Testis (tissue), 2 donors: Measurements from ENCODE around the gene MTG2.

Experiments used
- POLR2A ChIP-seq: fragments of 450-650 bp; IDR thresholded peaks from one replicate; pipeline ENCODE4 v1.6.1; 2017; ENCODE audit warnings: antibody characterized with exemption, mild to moderate bottlenecking, moderate library complexity
- TF ChIP-seq, protein P1 (sequence below), 3 experiments: fragments of 450-650 bp in 2 of 3; fragments of 200-600 bp in 1 of 3; sonication (generic) in 1 of 3; IDR thresholded peaks; one replicate each; pipeline ENCODE4 v1.5.1; 2016 to 2019; ENCODE audit warnings: antibody characterized with exemption in 3 of 3, mild to moderate bottlenecking in 2 of 3, moderate library complexity in 1 of 3

DNA sequence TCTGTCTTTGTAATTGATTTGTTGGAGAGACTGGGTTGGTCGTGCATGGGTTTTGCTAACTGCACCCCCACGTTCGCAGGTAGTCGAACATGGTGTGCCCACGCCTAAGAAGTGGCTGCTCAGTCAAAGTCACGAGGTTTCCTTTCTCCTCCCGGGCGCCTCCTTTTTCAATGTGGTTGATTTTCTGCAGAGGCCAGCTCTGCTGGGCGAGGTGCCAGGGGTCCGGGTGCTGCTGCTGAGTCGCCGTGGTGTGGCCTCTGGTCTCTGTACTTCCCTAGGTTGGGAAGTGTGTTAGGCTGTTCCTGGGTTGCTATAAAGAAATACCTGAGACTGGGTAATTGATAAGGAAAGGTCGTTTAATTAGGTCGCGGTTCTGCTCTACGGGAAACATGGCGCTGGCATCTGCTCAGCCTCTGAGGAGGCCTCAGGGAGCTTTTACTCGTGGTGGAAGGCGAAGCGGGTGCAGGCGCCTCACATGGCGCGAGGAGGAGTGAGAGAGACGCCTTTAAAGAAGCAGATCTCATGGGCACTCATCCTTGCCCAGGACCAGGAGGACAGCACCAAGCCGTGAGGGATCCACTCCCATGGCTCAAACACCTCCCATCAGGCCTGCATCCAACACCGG, 69.6 kb downstream of the MTG2 start:
- TF ChIP-seq, protein P1, sequence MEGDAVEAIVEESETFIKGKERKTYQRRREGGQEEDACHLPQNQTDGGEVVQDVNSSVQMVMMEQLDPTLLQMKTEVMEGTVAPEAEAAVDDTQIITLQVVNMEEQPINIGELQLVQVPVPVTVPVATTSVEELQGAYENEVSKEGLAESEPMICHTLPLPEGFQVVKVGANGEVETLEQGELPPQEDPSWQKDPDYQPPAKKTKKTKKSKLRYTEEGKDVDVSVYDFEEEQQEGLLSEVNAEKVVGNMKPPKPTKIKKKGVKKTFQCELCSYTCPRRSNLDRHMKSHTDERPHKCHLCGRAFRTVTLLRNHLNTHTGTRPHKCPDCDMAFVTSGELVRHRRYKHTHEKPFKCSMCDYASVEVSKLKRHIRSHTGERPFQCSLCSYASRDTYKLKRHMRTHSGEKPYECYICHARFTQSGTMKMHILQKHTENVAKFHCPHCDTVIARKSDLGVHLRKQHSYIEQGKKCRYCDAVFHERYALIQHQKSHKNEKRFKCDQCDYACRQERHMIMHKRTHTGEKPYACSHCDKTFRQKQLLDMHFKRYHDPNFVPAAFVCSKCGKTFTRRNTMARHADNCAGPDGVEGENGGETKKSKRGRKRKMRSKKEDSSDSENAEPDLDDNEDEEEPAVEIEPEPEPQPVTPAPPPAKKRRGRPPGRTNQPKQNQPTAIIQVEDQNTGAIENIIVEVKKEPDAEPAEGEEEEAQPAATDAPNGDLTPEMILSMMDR (IDR thresholded peaks at IDR 0.05), result no peak
- TF ChIP-seq POLR2A, result no peak
